Breast epithelium (tissue), 3 donors: Measurements from ENCODE around the gene CTNND2.

ENCODE experiments used
- POLR2AphosphoS5 ChIP-seq, 3 donors: sonication (generic); formaldehyde crosslinking; IDR thresholded peaks; one replicate each; pipeline ENCODE4 v1.6.1; 2017; ENCODE audit warnings: antibody characterized with exemption in 3 of 3
- TF ChIP-seq, protein P1 (sequence below), 3 donors: fragments of 450-650 bp; IDR thresholded peaks; one replicate each; pipeline ENCODE4 v1.5.1; 2016 to 2017; ENCODE audit warnings: antibody characterized with exemption in 3 of 3, mild to moderate bottlenecking in 3 of 3, moderate library complexity in 3 of 3

DNA sequence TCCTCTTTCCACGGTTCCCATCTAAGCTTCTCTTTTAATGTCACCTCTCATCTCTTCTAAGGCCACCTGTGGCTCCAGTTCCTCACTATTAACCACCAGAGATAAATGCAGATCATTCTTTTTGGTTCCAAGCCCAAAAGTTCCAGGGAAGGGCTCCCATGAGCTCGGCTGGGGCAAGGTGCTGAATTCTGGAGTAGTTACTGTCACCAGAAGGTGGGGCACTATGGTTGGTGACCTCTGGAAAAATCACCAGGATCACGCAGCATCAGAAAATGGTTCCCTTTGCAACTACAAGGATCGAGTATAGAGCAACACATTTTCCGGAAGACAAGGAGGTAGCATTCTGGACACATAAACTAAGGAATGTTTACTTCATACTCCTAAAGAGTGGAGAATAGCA, 614.5 kb downstream of the CTNND2 start:
- TF ChIP-seq, protein P1, sequence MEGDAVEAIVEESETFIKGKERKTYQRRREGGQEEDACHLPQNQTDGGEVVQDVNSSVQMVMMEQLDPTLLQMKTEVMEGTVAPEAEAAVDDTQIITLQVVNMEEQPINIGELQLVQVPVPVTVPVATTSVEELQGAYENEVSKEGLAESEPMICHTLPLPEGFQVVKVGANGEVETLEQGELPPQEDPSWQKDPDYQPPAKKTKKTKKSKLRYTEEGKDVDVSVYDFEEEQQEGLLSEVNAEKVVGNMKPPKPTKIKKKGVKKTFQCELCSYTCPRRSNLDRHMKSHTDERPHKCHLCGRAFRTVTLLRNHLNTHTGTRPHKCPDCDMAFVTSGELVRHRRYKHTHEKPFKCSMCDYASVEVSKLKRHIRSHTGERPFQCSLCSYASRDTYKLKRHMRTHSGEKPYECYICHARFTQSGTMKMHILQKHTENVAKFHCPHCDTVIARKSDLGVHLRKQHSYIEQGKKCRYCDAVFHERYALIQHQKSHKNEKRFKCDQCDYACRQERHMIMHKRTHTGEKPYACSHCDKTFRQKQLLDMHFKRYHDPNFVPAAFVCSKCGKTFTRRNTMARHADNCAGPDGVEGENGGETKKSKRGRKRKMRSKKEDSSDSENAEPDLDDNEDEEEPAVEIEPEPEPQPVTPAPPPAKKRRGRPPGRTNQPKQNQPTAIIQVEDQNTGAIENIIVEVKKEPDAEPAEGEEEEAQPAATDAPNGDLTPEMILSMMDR (IDR thresholded peaks at IDR 0.05), result no peak
- TF ChIP-seq POLR2AphosphoS5 (IDR thresholded peaks at IDR 0.05), result no peak
